ENCODE results near the gene HERC2. TPM values are rescaled to one million over a fixed set of nuclear protein-coding genes. Genes with fewer than 3 reads are reported as not detected.

The HERC2 gene
- total and polyA plus RNA-seq, 2 of the 8 experiments (the other 6 are each of a cell fraction or from before 2014, with no cell fraction given): 83.0 to 88.7 TPM

- TF ChIP-seq CHD7 (IDR thresholded peaks at IDR 0.05; ENCODE audit: insufficient replicate concordance, low read length) (no peak), SIN3A (conservative IDR thresholded peaks at IDR 0.05 in 1 of 2, IDR thresholded peaks at IDR 0.05 in 1 of 2; ENCODE audit: low read depth in 1 of 2, low read length in 2 of 2) (no peak), POLR2A (IDR thresholded peaks at IDR 0.05; ENCODE audit: control extremely low read depth in 1 of 2, low read depth in 2 of 2, low read length in 2 of 2) (no peak), SIRT6 (IDR thresholded peaks at IDR 0.05; ENCODE audit: low read length) (no peak), ASH2L (IDR thresholded peaks at IDR 0.05; ENCODE audit: low read length) (no peak), CEBPB (IDR thresholded peaks at IDR 0.05; ENCODE audit: low read depth, low read length) (no peak), JUND (IDR thresholded peaks at IDR 0.05; ENCODE audit: low read length) (no peak), MAX (IDR thresholded peaks at IDR 0.05) (no peak), SP1 (IDR thresholded peaks at IDR 0.05; ENCODE audit: low read depth, low read length) (no peak), YY1 (IDR thresholded peaks at IDR 0.05; ENCODE audit: low read depth, low read length) (no peak)
Measured at GRCh38 chr15:28182731-28183130, 139.2 kb downstream of the HERC2 start (continued).
